OCI-LY7 (cell line): Measurements from ENCODE around the gene PPFIA4. TPM values are rescaled to one million over a fixed set of nuclear protein-coding genes. Genes with fewer than 3 reads are reported as not detected.
"Not testable (repeated sequence)": the region's sequence is repeated elsewhere in the genome, so short reads cannot be mapped to it uniquely, and the experiment has no call there.

Experiments used
- BruUV-seq: library from RNA; stranded (reverse); fragments of 400-500 nt; replicated peaks from 2 replicates; lab custom pipeline; 2021; lab: Mats Ljungman, UMichigan
- CTCF ChIA-PET: fragments of 300-600 bp; sonication (Branson Sonifier 250); formaldehyde crosslinking; loops from one replicate; lab custom pipeline; 2022; ENCODE audit warnings: antibody characterized with exemption; ENCODE audit not compliant: unreplicated experiment; lab: Charles Lee
- POLR2A ChIA-PET: fragments of 300-600 bp; sonication (Branson Sonifier 250); formaldehyde crosslinking; loops from one replicate; lab custom pipeline; 2022; ENCODE audit warnings: antibody characterized with exemption; lab: Charles Lee
- DNase-seq: peaks from one replicate; pipeline ENCODE4 v3.0.0-alpha.2; 2015; ENCODE audit warnings: low spot score
- H2AFZ ChIP-seq: fragments of 200-600 bp; sonication (generic), shearing (Covaris generic); 2 replicates; pipeline ENCODE4 v1.6.1; 2014; ENCODE audit warnings: mild to moderate bottlenecking, antibody characterized with exemption, low read length, moderate library complexity
- H3K27ac ChIP-seq: fragments of 200-600 bp; sonication (generic); 2 replicates; pipeline ENCODE4 v1.5.1; 2014; ENCODE audit warnings: mixed run types, low read depth, mild to moderate bottlenecking, moderate library complexity, low read length, inconsistent platforms; ENCODE audit not compliant: poor library complexity, severe bottlenecking
- H3K36me3 ChIP-seq: fragments of 200-600 bp; sonication (generic); 2 replicates; pipeline ENCODE4 v1.6.1; 2014; ENCODE audit warnings: mild to moderate bottlenecking, antibody characterized with exemption, low read length, moderate library complexity, mixed read lengths; ENCODE audit not compliant: insufficient read depth
- H3K4me1 ChIP-seq: fragments of 200-600 bp; sonication (generic); 2 replicates; pipeline ENCODE4 v1.5.1; 2014; ENCODE audit warnings: mild to moderate bottlenecking, low read length; ENCODE audit not compliant: insufficient read depth, poor library complexity, severe bottlenecking
- H3K4me2 ChIP-seq: fragments of 200-600 bp; sonication (generic); 2 replicates; pipeline ENCODE4 v1.6.1; 2014; ENCODE audit warnings: mild to moderate bottlenecking, low read length
- H3K4me3 ChIP-seq: fragments of 200-600 bp; sonication (generic); 2 replicates; pipeline ENCODE4 v1.5.1; 2014; ENCODE audit warnings: mild to moderate bottlenecking, low read depth, low read length; ENCODE audit not compliant: poor library complexity, severe bottlenecking
- H3K79me2 ChIP-seq: fragments of 200-600 bp; sonication (generic); 2 replicates; pipeline ENCODE4 v1.6.1; 2016; ENCODE audit warnings: low read depth, mild to moderate bottlenecking, low read length, moderate library complexity, mixed read lengths; ENCODE audit not compliant: insufficient read depth
- H3K9me2 ChIP-seq: fragments of 200-600 bp; sonication (generic); 2 replicates; pipeline ENCODE4 v1.6.1; 2016; ENCODE audit warnings: mild to moderate bottlenecking, low read length, mixed read lengths; ENCODE audit not compliant: insufficient read depth
- H3K9me3 ChIP-seq: fragments of 200-600 bp; sonication (generic); 2 replicates; pipeline ENCODE4 v1.6.1; 2014; ENCODE audit warnings: mild to moderate bottlenecking, mixed run types, low read length, mixed read lengths
- H4K20me1 ChIP-seq: fragments of 200-600 bp; sonication (generic); 2 replicates; pipeline ENCODE4 v1.6.1; 2014; ENCODE audit warnings: mild to moderate bottlenecking, antibody characterized with exemption, low read length, moderate library complexity, mixed read lengths; ENCODE audit not compliant: insufficient read depth
- EZH2phosphoT487 ChIP-seq: fragments of 200-600 bp; sonication (generic); IDR thresholded peaks from 2 replicates; pipeline ENCODE4 v1.6.1; 2018; ENCODE audit warnings: low read depth, borderline replicate concordance, mild to moderate bottlenecking, mixed run types, antibody characterized with exemption, low read length, moderate library complexity, mixed read lengths
- intact Hi-C: fragments of 100-400 bp; cut with micrococcal nuclease; formaldehyde crosslinking; loops from one replicate; pipeline ENCODE4 v1.10.0; 2022; ENCODE audit not compliant: unreplicated experiment
- total RNA-seq, 2 experiments: library from RNA; depleted of rRNA in 1 of 2; stranded (reverse); fragments of >200 nt in 1 of 2; shearing (Covaris generic) in 1 of 2; gene quantifications; 2 replicates each; pipeline ENCODE4 v1.2.3, GENCODE V29; 2014 to 2022
- TF ChIP-seq, protein P1 (sequence below): fragments of 200-600 bp; sonication (generic); conservative IDR thresholded peaks from 2 replicates; pipeline ENCODE4 v1.5.1; 2014; ENCODE audit warnings: mild to moderate bottlenecking, antibody characterized with exemption, low read length, moderate library complexity, mixed read lengths

PPFIA4 gene
- total RNA-seq, 2 experiments from 2014 or later = 0.03 to 2.7 TPM

DNA sequence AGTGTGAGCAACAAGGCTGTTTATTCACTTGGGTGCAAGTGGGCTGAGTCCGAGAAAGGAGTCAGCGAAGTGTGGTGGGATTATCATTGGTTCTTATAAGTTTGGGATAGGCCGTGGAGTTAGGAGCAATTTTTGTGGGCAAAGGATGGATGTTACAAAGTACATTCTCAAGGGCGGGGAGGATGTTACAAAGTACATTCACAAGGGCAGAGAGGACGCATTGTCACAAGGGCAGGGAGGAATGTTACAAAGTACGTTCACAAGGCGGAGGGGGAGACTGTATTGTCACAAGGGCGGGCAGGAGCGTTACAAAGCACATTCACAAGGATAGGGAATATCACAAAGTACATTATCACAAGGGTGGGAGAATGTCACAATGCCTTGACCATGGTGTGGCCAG, 24.3 kb upstream of the PPFIA4 start:
- ChIA-PET POLR2A (interaction anchor here (0.6 to 0.7 kb wide), 2 partner anchors 19 to 24 kb away, joined by 3 to 4 read pairs; no protein-coding TSS in a partner anchor), CTCF (no interaction called here)
- peaks cover 23% of the 10 kb centered on the region for H3K4me1 ChIP-seq
- no peak overlapping the region for H3K27ac ChIP-seq
- intact Hi-C loops = loop anchor here (10.0 kb wide), 2 partner anchors 387 to 657 kb away; partner anchors contain the start of genes PPP1R12B and UBE2T
- no peak overlapping the region for H3K4me3 ChIP-seq
- no peaks in the 10 kb centered on the region for H4K20me1 ChIP-seq
- DNase-seq = no peak
- no peak overlapping the region for H2AFZ ChIP-seq
- H3K79me2 ChIP-seq = no peaks in the 10 kb centered on the region
- no TSS peak for BruUV-seq
- H3K9me3 ChIP-seq = no peaks in the 10 kb centered on the region
- H3K4me2 ChIP-seq = no peak overlapping the region
- no peaks in the 10 kb centered on the region for H3K9me2 ChIP-seq
- TF ChIP-seq, protein P1, sequence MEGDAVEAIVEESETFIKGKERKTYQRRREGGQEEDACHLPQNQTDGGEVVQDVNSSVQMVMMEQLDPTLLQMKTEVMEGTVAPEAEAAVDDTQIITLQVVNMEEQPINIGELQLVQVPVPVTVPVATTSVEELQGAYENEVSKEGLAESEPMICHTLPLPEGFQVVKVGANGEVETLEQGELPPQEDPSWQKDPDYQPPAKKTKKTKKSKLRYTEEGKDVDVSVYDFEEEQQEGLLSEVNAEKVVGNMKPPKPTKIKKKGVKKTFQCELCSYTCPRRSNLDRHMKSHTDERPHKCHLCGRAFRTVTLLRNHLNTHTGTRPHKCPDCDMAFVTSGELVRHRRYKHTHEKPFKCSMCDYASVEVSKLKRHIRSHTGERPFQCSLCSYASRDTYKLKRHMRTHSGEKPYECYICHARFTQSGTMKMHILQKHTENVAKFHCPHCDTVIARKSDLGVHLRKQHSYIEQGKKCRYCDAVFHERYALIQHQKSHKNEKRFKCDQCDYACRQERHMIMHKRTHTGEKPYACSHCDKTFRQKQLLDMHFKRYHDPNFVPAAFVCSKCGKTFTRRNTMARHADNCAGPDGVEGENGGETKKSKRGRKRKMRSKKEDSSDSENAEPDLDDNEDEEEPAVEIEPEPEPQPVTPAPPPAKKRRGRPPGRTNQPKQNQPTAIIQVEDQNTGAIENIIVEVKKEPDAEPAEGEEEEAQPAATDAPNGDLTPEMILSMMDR = no peak
- no peak for TF ChIP-seq EZH2phosphoT487
- H3K36me3 ChIP-seq = no peaks in the 10 kb centered on the region

- no peaks in the 10 kb centered on the region for H3K36me3 ChIP-seq
- no peaks in the 10 kb centered on the region for H3K9me2 ChIP-seq
- H3K4me3 ChIP-seq = no peak overlapping the region
- BruUV-seq = no TSS peak
- H3K4me1 ChIP-seq = peaks cover 23% of the 10 kb centered on the region
- H3K79me2 ChIP-seq = peaks cover 6% of the 10 kb centered on the region
- H4K20me1 ChIP-seq = peaks cover 3% of the 10 kb centered on the region; the same call in 1 of the 2 replicates
- TF ChIP-seq, protein P1 = no peak
- no peak for TF ChIP-seq EZH2phosphoT487
- intact Hi-C loops = loop anchor here (10.0 kb wide), 2 partner anchors 388 to 658 kb away; partner anchors contain the start of genes PPP1R12B and UBE2T
- H3K4me2 ChIP-seq = no peak overlapping the region
- POLR2A ChIA-PET = no interaction called here
- no peak overlapping the region for H2AFZ ChIP-seq
- DNase-seq = no peak
- CTCF ChIA-PET = no interaction called here
- H3K9me3 ChIP-seq = no peaks in the 10 kb centered on the region
- H3K27ac ChIP-seq = no peak overlapping the region
These were observed 23.3 kb upstream of the PPFIA4 start for GRCh38 chr1:203002951-203003350.

- DNase-seq, CTCF ChIA-PET, H3K9me3 ChIP-seq, BruUV-seq, H4K20me1 ChIP-seq, H3K27ac ChIP-seq, H3K9me2 ChIP-seq: not testable (repeated sequence)
- Histone ChIP-seq H3K79me2 (peaks cover 30% of the 10 kb centered on the region), H3K4me3 (peak overlapping the region; percentile 84), H3K36me3 (peaks cover 21% of the 10 kb centered on the region), H3K4me2 (peak overlapping the region; percentile 72; the same call in 1 of the 2 replicates), H2AFZ (peak overlapping the region; percentile 71; the same call in 1 of the 2 replicates), H3K4me1 (peaks cover 17% of the 10 kb centered on the region)
- intact Hi-C loops = loop anchor here (10.0 kb wide), 2 partner anchors 391 to 661 kb away; partner anchors contain the start of genes PPP1R12B and UBE2T
- POLR2A ChIA-PET = interaction anchor here (1.1 to 2.1 kb wide), 3 partner anchors 33 to 115 kb away, joined by 3 to 8 read pairs (median 3); no protein-coding TSS in a partner anchor
These were observed 20.7 kb upstream of the PPFIA4 start for GRCh38 chr1:203005395-203006142.
